Stimulated activated CD4-positive, alpha-beta T cell treated with anti-CD3 and anti-CD28 coated beads, Interleukin-12 subunit alpha, Interleukin-12 subunit beta, amount 100 ng/mL, for 48 hours (primary cell): ENCODE measurements around the gene C16orf90.

Source experiments
- DNase-seq, 3 donors: peaks; one replicate each; pipeline ENCODE4 v3.0.0-alpha.2; 2020; ENCODE audit warnings: low read depth in 2 of 3, low spot score in 1 of 3

C16orf90 gene

GRCh38 chr16:3495176-3495575 is at the start of gene C16orf90:
C16orf90 (minus strand) TSS chr16:3495489; CDS start chr16:3495421, 68 bp downstream.
- DNase-seq: no peak

DNA sequence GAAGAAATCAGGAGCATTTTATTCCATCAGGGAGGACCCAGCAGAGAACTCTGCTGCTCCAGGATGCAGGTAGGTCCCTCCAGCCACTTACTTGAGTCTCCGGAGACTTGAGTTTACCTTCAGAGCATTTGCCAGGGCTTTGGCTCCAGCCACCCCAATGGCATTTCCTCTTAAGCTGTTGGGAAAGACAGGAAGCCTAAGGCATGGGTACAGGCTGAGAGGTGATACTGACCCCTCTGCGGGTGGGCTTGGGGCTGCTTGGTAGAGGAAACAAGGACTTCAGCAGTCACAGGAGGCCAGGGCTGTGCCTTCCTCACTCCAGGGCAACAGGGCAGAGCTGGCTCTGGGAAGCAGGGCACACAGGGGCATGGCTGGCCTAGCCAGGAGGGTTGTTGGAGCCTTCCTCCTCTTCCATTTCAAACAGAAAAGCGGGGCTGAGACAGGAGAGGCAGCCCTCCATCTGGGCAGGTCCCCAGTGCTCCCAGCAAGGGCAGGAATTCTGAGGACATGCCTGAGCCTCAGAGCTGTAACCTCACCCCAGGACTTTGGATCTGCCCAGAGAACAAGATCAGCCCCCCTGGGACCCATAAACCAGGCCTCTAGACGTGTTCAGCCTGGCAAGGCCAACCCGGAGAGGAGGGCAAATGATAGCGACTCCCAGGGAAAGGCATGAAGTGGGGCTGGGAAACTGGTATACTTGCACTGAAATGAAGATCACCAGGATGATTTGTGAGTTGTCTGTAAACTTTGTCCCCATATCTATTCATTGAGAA is 47.5 kb upstream of the C16orf90 start:
- DNase-seq: no peak

DNA sequence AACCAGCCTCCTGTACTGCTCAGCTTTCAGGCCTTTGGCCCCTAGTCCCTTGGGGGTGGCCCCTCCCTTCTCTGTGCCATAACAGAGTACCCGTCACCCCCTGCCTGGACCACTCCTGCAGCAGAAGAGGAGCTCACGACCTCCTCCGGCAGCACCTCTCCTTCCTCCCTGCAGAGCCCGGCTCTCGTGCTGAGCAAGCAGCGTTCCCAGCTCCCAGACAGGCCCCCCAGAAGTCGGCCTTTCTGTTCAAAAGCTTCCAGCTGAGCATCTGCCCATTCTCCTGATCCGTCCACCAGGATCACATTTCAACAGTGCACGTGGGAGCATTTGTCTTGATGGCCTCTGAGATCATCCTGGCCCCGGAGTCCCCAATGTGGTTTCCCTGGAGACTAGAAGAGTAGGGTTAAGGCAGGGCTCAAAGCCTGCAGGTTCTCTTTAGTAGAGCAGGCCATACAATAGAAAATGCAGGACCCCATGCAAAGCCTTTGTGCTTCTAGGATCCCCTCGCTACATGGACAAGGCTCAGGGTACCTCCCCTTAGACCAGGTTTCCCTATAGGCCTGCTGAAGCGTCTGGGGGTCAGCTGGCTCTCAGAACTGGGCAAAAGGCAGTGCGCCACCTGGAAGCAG is 46.4 kb upstream of the C16orf90 start:
- DNase-seq: no peak

- no peak for DNase-seq
These were observed 42.9 kb upstream of the C16orf90 start for GRCh38 chr16:3538222-3538621.

DNA sequence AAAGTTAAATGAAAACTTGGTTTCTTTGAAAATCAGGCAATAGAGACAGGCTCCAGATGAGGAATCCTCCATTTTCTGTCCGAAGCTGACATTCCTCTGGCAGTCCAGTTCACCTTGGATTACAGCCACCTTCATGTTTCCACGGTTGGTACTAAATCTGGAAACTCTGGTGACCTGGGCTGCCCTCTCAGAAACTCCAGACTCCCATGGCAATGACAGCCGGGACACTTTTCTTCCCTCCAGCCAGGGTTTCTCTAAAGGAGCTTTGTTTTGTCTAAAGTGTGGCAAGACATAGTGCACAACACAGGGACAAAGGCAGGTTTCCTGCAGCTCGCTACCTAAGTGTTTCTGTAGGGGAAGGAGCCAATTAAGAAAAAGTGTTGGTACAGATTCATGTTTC is 41.6 kb upstream of the C16orf90 start:
- DNase-seq: no peak

- no peak for DNase-seq
These were observed 41.0 kb upstream of the C16orf90 start for GRCh38 chr16:3536271-3536731.

GRCh38 chr16:3534126-3534525 is 38.8 kb upstream of the C16orf90 start:
- DNase-seq: no peak

DNA sequence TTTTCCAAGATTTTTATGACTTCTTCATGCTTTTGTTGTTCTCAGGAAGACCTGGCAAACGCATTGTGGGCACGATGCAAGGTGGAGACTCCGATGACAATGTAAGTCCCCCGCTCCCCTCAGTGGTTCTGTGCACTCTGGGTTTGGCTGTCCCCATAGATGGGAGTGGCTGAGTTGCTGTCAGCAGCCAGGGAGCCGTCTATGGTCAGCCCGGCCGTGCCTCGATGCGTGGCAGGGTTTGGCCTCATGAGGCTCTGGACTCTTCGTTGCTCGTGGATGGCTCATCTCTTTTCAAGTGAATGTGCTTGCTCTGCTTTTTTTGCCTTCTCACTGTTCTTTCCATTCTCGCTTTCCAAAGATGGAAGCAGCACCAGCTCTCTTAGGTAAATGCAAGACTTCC is 37.5 kb upstream of the C16orf90 start:
- DNase-seq: no peak

DNA sequence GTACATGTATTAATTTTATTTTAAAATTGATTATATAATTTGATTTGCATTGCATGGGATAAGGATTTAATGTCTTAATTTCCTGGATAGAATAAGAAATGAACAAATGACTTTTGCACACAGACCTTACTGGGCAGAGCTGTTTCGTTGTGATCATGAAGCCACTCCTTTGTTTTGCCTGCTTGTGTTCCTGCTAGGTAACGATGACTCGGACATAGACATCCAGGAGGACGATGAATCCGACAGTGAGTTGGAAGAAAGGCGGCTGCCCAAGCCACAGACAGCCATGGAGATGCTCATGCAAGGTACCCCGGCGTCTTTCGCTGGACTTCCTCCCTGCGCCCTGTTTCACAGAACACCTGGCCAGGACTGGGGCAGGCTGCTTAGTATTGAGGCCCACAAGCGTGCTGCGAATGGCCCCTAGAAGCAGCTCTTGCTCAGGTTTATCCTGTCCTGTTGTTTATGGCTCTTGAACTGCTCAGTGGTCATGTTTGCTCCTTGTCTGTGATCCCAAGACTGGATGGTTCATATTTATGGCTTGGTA is 35.2 kb upstream of the C16orf90 start:
- no peak for DNase-seq

GRCh38 chr16:3529175-3529574 is 33.9 kb upstream of the C16orf90 start:
- no peak for DNase-seq

DNA sequence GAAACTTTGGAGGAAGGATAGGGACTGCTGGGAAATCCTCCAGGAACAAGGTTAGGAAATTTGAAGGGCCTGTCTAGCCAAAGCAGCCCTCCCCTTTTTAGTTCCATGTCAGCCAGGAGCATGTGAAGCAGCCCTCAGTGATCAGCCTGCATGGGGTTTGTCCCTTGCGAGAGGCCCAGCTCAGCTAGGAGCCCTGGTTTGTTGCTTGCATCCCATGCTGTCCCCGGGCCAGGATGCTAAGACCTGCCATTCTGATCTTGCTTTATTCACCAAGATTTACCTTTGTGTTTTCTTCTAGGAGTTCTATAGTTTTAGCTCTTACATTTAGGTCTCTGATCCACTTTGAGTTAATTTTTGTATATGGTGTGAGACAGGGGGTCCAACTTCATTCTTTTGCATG is 33.1 kb upstream of the C16orf90 start:
- DNase-seq: no peak

DNA sequence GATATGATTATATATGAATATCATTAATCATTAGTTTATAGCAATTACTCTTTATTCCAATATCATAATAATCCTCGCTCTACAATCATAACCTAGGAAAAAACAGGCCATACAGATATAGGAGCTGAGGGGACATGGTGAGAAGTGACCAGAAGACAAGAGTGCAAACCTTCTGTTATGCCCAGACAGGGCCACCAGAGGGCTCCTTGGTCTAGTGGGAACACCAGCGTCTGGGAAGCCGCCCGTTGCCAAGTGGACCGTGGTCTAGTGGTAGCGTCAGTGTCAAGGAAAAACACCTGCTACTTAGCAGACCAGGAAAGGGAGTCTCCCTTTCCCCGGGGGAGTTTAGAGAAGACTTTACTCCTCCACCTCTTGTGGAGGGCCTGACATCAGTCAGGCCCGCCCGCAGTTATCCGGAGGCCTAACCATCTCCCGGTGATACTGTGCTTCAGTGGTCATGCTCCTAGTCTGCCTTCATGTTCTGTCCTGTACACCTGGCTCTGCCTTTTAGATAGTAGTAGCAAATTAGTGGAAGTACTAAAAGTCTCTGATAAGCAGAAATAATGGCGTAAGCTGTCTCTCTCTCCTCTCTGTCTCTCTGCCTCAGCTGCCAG is 32.0 kb upstream of the C16orf90 start:
- peak; percentile 20 to 50 (median 50) for DNase-seq

DNA sequence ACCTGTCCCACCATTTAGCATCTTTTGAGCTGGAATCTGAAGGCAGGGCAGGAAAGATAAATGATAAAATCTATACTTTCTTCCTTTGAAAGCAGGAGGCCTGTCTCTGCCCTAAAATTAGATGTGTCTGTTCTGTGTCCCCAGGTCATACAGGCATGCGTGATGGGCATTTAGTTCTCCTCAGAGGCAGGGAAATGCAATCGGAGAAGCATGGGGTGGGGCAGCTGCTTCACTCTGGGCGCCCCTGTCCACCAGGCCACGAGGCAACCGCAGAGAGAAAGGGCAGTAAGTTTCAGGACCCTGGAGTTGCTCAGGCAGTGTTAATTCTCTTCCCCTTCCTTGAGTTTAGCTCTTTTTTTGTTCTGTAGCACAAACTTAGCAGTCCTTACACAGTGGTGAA is 30.7 kb upstream of the C16orf90 start:
- no peak for DNase-seq

DNA sequence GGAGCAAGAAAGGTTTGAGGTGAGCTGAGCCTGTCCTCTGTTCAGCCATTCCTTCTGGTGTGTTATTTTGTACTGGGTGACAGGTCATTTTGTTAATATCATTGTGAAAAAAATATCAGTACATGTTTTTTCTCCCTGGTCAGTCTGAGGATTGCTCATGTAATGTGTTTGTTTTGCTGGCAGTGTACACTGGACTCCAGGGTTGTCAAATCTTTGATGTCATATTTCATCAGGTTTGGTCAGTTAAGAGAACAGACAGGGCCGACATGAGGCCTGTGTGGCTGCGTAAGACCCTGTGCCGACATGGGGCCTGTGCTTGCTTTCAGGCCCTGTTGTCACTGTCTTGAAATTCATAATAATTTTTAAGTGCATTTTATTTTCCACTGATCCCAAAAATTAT is 28.0 kb upstream of the C16orf90 start:
- no peak for DNase-seq

- no peak for DNase-seq
These were observed 25.6 kb upstream of the C16orf90 start for GRCh38 chr16:3520841-3521240.

DNA sequence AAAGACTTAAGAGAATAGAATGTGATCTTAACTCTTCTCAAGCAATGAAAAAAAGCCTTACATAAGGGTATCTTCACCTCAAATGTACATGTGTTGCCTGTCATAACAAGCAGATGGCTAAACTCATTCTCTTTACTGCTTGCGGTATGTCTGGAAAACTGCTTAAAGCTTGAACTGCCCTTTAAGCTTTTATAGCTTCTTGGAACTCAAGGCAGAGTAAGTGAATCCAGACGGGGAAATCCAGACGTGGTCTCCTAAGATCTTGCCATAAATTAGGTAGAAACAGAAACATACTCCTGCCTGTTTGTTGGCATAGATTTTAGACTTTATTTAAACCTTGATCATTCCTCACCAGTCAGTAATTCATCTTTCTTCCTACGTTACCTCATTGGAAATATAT is 25.1 kb upstream of the C16orf90 start:
- no peak for DNase-seq

GRCh38 chr16:3519581-3519980 is 24.3 kb upstream of the C16orf90 start:
- DNase-seq: no peak

DNA sequence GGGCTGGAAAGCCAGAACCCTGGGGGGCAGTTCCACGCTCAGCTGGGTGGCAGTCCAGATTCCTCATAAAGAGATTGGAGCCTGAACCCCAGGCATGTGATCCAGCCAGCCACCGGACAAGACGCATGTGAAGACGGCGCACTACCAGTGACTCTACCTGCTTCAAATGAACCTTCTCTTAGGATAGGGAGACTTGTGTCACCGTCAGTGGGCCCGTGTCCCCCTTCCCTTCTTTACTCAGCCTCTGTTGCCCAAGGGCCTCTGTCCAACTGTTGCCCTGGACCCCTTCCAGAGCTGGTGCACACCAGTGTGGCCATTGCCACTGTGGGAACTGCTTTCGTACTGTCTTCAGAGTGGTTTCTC is 23.7 kb upstream of the C16orf90 start:
- no peak for DNase-seq

DNA sequence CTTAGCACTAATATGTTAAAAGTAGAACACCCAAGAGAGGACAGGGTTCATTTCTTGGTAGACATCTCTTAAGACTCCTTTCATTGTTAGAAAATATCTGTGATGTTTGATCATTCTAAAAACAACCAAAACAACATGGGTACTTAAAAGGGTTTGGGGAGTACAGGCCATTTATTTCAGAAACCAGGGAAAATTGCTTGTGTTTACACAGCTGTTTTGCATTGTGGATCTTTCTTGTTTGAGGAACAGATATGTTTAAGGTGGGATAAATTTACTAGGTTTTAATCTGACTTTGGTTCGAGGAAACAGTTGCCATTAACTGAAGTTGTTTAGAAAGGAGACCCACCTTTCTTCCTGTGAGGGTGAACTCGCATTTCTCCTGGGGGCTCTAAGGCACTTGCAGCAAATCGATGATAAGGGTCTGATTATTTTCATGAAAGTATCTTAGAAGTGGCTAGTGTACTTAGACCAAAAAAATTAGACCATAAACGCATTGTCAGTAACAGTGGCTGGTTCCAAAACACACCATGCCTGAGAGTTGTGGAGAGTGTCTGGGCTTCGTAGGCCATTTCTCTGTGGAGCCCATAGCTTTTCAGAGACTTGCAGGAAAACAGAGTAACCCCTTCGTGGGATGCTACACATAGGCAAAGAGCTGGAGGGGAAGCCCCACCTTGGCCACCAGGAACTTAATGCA is 23.1 kb upstream of the C16orf90 start:
- no peak for DNase-seq

DNA sequence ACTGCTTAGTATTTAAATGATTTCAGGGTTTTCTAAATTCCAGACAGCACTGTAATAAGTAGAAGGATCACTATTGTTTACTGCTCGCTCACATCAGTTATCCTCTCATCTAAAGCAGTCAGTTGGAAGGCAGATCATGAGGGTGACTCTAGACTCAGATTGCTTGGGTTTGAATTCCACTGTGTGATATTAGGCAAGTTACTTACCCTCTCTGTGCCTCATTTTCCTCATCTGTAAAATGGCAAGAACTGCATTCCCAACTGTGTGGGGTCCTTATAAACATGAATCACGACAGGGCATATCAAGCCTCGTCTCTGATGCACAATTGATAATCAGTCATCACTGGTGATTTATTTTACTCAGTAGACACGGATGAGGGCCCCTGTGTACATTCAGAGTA is 20.6 kb upstream of the C16orf90 start:
- DNase-seq: no peak

DNA sequence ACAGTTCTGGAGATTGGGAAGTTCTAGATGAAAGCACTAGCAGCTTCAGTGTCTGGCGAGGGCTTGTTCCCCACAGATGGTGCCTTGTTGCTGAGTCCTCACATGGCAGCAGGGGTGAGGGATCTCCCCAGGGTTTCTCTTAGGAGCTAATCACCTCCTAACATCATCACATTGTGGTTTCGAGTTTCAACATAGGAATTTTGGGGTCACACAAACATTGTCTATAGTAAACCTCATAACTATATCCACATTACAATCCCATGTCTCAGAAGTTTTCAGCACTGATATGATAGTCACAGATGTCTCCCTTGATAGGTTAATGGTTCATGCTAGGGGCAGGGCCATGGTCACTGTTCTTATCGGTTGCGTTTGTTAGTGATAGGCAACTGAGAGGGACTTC is 19.3 kb upstream of the C16orf90 start:
- DNase-seq: no peak
